ENCODE data around the gene MAST4. TPM values are rescaled to one million over a fixed set of nuclear protein-coding genes. Genes with fewer than 3 reads are reported as not detected.

MAST4 gene
- total RNA-seq, 2 donors from 2014 or later: 30.5 to 47.8 TPM

- ATAC-seq (ENCODE audit: insufficient number of reproducible peaks, low FRiP score, low read depth) (no peak), DNase-seq (ENCODE audit: low spot score) (no peak)
- Histone ChIP-seq H3K27me3 (replicated peaks; ENCODE audit: insufficient read depth) (no peaks in the 10 kb centered on the region), H3K27ac (peak overlapping the region in 1 of 2 donors; percentile 67), H3K4me1 (ENCODE audit: control insufficient read depth in 1 of 2, low read depth in 2 of 2) (peaks cover 9 to 28% of the 10 kb centered on the region in 2 donors), H3K4me3 (no peak overlapping the region), H3K9me3 (no peaks in the 10 kb centered on the region), H3K36me3 (no peaks in the 10 kb centered on the region)
- TF ChIP-seq CTCF (IDR thresholded peaks at IDR 0.05): no peak
These were observed 425.3 kb downstream of the MAST4 start for GRCh38 chr5:67021521-67021920.

GRCh38 chr5:67021962-67022361 lies 425.8 kb downstream of the MAST4 start:
- Histone ChIP-seq H3K4me3 (no peak overlapping the region), H3K27me3 (replicated peaks; ENCODE audit: insufficient read depth) (no peaks in the 10 kb centered on the region), H3K27ac (peak overlapping the region in 1 of 2 donors; percentile 67), H3K9me3 (no peaks in the 10 kb centered on the region), H3K4me1 (ENCODE audit: control insufficient read depth in 1 of 2, low read depth in 2 of 2) (peaks cover 9 to 28% of the 10 kb centered on the region in 2 donors), H3K36me3 (no peaks in the 10 kb centered on the region)
- DNase-seq (ENCODE audit: low spot score): no peak
- TF ChIP-seq CTCF (IDR thresholded peaks at IDR 0.05): no peak
- ATAC-seq (ENCODE audit: insufficient number of reproducible peaks, low FRiP score, low read depth): no peak

GRCh38 chr5:67025457-67025856 lies 429.3 kb downstream of the MAST4 start:
- no peak for DNase-seq (ENCODE audit: low spot score)
- Histone ChIP-seq H3K27ac (no peak overlapping the region), H3K4me1 (ENCODE audit: control insufficient read depth in 1 of 2, low read depth in 2 of 2) (peaks cover 12 to 27% of the 10 kb centered on the region in 2 donors), H3K27me3 (replicated peaks; ENCODE audit: insufficient read depth) (no peaks in the 10 kb centered on the region), H3K9me3 (no peaks in the 10 kb centered on the region), H3K36me3 (no peaks in the 10 kb centered on the region), H3K4me3 (no peak overlapping the region)
- TF ChIP-seq CTCF (IDR thresholded peaks at IDR 0.05): no peak
- ATAC-seq (ENCODE audit: insufficient number of reproducible peaks, low FRiP score, low read depth): no peak

- H3K36me3 ChIP-seq: no peaks in the 10 kb centered on the region
- no peak overlapping the region for H3K27ac ChIP-seq
- no peak overlapping the region for H3K4me3 ChIP-seq
- ATAC-seq (ENCODE audit: insufficient number of reproducible peaks, low FRiP score, low read depth) (no peak), DNase-seq (ENCODE audit: low spot score) (no peak)
- H3K4me1 ChIP-seq (ENCODE audit: control insufficient read depth in 1 of 2, low read depth in 2 of 2): peaks cover 16 to 27% of the 10 kb centered on the region in 2 donors
- no peaks in the 10 kb centered on the region for H3K9me3 ChIP-seq
- no peak for TF ChIP-seq CTCF (IDR thresholded peaks at IDR 0.05)
- no peaks in the 10 kb centered on the region for H3K27me3 ChIP-seq (replicated peaks; ENCODE audit: insufficient read depth)
These were observed 430.1 kb downstream of the MAST4 start for GRCh38 chr5:67026278-67026677.

- ATAC-seq (ENCODE audit: insufficient number of reproducible peaks, low FRiP score, low read depth): no peak
- Histone ChIP-seq H3K36me3 (no peaks in the 10 kb centered on the region), H3K4me3 (no peak overlapping the region), H3K4me1 (ENCODE audit: control insufficient read depth in 1 of 2, low read depth in 2 of 2) (peaks cover 20 to 27% of the 10 kb centered on the region in 2 donors), H3K27me3 (replicated peaks; ENCODE audit: insufficient read depth) (no peaks in the 10 kb centered on the region), H3K27ac (no peak overlapping the region), H3K9me3 (no peaks in the 10 kb centered on the region)
- TF ChIP-seq CTCF (IDR thresholded peaks at IDR 0.05): no peak
- DNase-seq (ENCODE audit: low spot score): no peak
These were observed 431.0 kb downstream of the MAST4 start for GRCh38 chr5:67027171-67027570.

All from thoracic aorta (tissue), 2 donors.